HPDE6-E6E7 (cell line): Measurements from ENCODE around the gene C11orf21.

Source experiments
- DNase-seq: peaks from one replicate; pipeline ENCODE4 v3.0.0; 2011; ENCODE audit warnings: missing footprints; ENCODE audit errors: extremely low spot score

The C11orf21 gene

GRCh38 chr11:2260491-2261364 is 41.0 kb downstream of the C11orf21 start:
- DNase-seq, result no peak

GRCh38 chr11:2259897-2260451 is 41.7 kb downstream of the C11orf21 start:
- DNase-seq, result no peak

GRCh38 chr11:2259466-2259830 is 42.3 kb downstream of the C11orf21 start:
- DNase-seq, result no peak

- DNase-seq, result no peak
These were observed 42.9 kb downstream of the C11orf21 start for GRCh38 chr11:2258501-2259465.

GRCh38 chr11:2256951-2257700 is 44.6 kb downstream of the C11orf21 start:
- peak; percentile 65 for DNase-seq

DNA sequence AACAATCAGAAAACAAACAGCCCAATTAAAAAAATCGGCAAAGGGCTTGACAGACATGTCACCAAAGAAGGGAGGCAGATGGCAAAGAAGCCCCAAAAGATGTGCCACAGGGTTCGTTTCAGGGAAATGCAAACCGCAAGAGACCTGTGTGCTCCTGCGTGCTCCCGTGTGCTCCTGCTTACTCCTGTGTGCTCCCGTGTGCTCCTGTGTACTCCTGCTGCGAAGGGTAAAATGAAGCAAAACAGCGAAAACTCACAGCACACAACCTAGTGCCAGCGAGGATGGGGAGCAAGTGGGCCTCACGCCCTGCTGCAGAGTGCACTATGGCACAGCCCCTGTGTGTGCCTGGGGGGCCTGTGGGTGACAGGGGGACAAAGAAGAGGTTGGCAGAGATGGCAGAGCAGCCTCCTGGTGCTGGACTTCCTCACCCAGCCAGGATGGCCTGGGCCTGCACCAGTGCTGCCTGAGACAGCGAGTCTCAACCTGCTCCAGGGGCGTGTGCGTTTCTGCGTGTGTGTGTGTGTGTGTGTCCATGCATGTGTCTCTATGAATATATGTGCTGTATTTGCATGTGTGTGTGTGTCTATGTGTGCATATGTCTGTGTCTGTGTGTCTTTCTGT is 45.3 kb downstream of the C11orf21 start:
- peak; percentile 52 for DNase-seq

DNA sequence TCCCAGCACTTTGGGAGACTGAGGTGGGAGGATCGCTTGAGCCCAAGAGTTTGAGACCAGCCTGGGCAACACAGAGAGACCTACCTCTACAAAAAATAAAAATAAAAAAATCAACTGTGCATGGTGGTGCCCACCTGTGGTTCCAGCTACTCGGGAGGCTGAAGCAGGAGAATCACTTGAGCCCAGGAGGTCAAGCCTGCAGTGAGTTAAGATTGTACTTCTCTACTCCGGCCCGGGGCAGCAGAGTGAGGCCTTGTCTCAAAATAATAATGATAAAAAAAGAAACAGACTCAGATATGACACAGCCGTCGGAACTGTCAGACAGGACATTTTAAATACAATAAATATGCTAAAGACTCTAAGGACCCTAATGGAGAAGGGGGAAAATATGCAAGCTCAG is 49.7 kb downstream of the C11orf21 start:
- DNase-seq, result no peak

GRCh38 chr11:2251138-2251537 is 50.6 kb downstream of the C11orf21 start:
- DNase-seq, result no peak

DNA sequence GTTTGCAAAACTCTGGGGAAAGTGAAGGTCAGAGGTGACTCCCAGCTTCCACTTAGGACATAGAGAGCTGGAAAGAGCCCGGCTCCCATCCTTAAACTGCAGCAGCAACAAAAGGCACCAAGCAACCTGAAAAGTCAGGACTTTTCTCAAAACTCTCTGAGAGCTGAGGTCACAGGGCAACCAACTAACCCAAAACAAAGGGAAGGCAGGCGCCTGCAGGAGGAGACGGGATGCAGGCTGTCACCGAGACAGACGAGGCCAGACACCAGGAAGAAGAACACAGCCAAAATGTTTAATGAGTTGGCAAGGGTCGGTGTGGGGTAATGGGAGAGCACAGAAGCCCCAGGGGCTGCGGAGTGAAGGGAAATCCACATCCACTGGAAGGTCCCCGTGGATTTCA is 51.2 kb downstream of the C11orf21 start:
- no peak for DNase-seq

DNA sequence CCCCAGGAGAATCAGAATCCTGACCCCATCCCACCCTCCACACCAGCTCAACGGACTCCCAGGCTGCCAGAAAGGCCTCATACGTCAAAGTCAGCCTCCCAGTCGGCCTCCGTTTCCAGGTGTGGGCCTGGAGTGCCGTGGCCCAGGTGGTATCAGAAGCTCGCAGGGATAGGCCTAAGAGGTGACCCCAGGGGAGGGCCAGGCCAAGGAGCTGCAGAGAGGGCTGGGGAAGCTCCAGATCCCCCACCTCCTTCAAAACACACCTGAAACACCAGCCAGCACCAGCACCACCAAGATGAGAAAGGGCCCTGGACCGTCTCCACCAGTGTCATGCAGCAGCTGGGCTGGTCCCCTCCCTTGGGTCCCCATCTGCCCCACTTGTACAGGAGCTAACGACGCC is 51.7 kb downstream of the C11orf21 start:
- DNase-seq, result no peak

GRCh38 chr11:2249189-2249916 is 52.4 kb downstream of the C11orf21 start:
- DNase-seq, result no peak

- DNase-seq, result no peak
These were observed 53.0 kb downstream of the C11orf21 start for GRCh38 chr11:2248762-2249161.

GRCh38 chr11:2248242-2248641 is 53.5 kb downstream of the C11orf21 start:
- no peak for DNase-seq

DNA sequence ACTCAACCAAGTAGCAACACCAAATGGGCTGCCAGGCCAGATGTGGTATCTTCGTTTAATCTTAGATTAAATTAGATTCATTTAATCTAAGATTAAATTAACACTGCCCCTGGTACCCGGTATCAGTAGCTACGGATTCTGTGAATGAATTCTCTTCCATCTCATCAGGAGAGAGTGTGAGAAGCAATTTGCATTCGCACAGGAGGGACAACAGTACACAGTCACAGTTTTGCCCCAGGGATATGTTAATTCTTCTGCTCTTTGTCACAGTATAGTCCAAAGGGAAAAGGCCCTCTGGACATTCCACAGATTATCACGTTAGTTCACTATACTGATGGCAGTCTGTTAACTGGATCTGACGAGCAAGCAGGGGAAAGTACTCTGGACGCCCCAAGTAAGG is 54.2 kb downstream of the C11orf21 start:
- DNase-seq, result no peak
